Spleen (tissue), 7 donors: Measurements from ENCODE around the gene VSIG10L2.

Experiments used
- CTCF ChIP-seq, 11 experiments: fragments of 200-600 bp in 7 of 11; fragments of 450-650 bp in 4 of 11; sonication (generic) in 4 of 11; IDR thresholded peaks in 8 of 11; conservative IDR thresholded peaks in 3 of 11; 1 replicate in 7 of 11; 2 replicates in 4 of 11; pipeline versions ENCODE4 v1.4.0 to v1.8.0; 2016 to 2021; ENCODE audit warnings: antibody characterized with exemption in 11 of 11, inconsistent platforms in 4 of 11, mild to moderate bottlenecking in 1 of 11
- POLR2A ChIP-seq, 3 donors: fragments of 450-650 bp; IDR thresholded peaks; one replicate each; pipeline ENCODE4 v1.5.1; 2017; ENCODE audit warnings: antibody characterized with exemption in 3 of 3, mild to moderate bottlenecking in 1 of 3
- donor health status: DM: no; HTN: no; CAD: no; lungs with moderate emphysema.
- donor health status: DM: no; HTN: no; CAD: no.
- donor health status: DM: no; HTN: no; CAD: no.

- TF ChIP-seq POLR2A (IDR thresholded peaks at IDR 0.05) (no peak), CTCF (IDR thresholded peaks at IDR 0.05 in 8 of 11, conservative IDR thresholded peaks at IDR 0.05 in 3 of 11) (no peak)
Measured at GRCh38 chr11:125958872-125959400, 13.1 kb downstream of the VSIG10L2 start.
